Thyroid gland (tissue), 4 donors: Measurements from ENCODE around the gene SIGLEC6.

Experiments used
- POLR2A ChIP-seq, 2 donors: fragments of 450-650 bp; IDR thresholded peaks; one replicate each; pipeline ENCODE4 v1.6.1; 2017; ENCODE audit warnings: antibody characterized with exemption in 2 of 2, mild to moderate bottlenecking in 2 of 2, moderate library complexity in 1 of 2
- TF ChIP-seq, protein P1 (sequence below), 6 experiments: fragments of 200-600 bp in 3 of 6; fragments of 450-650 bp in 3 of 6; sonication (generic) in 3 of 6; IDR thresholded peaks; one replicate each; pipeline ENCODE4 v1.5.1; 2016 to 2019; ENCODE audit warnings: antibody characterized with exemption in 6 of 6, mild to moderate bottlenecking in 2 of 6, inconsistent platforms in 1 of 6, moderate library complexity in 1 of 6

DNA sequence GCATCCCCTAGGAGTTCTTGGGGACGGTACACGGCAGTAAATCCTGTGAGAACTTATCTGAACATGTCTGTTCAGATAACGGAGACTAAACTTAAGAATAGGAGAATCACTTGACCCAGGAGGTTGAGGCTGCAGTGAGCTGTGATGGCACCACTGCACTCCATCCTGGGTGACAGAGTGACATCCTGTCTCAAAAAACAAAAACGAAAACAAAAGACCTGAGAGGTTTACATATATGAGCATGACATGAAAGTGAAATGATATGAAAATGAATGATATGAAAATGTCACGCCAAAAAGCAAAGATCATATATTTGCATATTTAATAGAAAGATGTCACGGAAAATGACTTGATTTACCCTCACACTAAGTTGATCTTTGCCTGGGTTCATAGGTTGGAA, 45.4 kb upstream of the SIGLEC6 start:
- TF ChIP-seq, protein P1, sequence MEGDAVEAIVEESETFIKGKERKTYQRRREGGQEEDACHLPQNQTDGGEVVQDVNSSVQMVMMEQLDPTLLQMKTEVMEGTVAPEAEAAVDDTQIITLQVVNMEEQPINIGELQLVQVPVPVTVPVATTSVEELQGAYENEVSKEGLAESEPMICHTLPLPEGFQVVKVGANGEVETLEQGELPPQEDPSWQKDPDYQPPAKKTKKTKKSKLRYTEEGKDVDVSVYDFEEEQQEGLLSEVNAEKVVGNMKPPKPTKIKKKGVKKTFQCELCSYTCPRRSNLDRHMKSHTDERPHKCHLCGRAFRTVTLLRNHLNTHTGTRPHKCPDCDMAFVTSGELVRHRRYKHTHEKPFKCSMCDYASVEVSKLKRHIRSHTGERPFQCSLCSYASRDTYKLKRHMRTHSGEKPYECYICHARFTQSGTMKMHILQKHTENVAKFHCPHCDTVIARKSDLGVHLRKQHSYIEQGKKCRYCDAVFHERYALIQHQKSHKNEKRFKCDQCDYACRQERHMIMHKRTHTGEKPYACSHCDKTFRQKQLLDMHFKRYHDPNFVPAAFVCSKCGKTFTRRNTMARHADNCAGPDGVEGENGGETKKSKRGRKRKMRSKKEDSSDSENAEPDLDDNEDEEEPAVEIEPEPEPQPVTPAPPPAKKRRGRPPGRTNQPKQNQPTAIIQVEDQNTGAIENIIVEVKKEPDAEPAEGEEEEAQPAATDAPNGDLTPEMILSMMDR (IDR thresholded peaks at IDR 0.05): no peak
- no peak for TF ChIP-seq POLR2A (IDR thresholded peaks at IDR 0.05)
